Kidney (tissue), 22 donors: ENCODE results near the gene HP1BP3. TPM values are rescaled to one million over a fixed set of nuclear protein-coding genes. Genes with fewer than 3 reads are reported as not detected.
A peak's percentile ranks its signal among the peaks of the same experiment; 100 is the strongest.

Experiments used
- DNase-seq, 5 donors: peaks; one replicate each; pipeline ENCODE4 v3.0.0-alpha.2; 2013 to 2020
- FAIRE-seq: peaks from 2 replicates; lab custom pipeline; 2012; peaks lifted over from hg19 to GRCh38; lab: Jason Lieb, UNC
- H3K27ac ChIP-seq, 2 donors: one replicate each; pipeline ENCODE4 v1.7.0; 2013; ENCODE audit warnings: low read depth in 2 of 2, low read length in 2 of 2, inconsistent platforms in 1 of 2
- H3K27me3 ChIP-seq: one replicate; pipeline ENCODE4 v1.7.1; 2013; ENCODE audit warnings: low read length, inconsistent platforms; ENCODE audit not compliant: control insufficient read depth, insufficient read depth
- H3K36me3 ChIP-seq, 3 donors: one replicate each; pipeline versions ENCODE4 v1.7.0 to v1.7.1; 2013; ENCODE audit warnings: low read length in 3 of 3, control low read depth in 1 of 3, inconsistent platforms in 1 of 3; ENCODE audit not compliant: insufficient read depth in 3 of 3, control insufficient read depth in 2 of 3
- H3K4me1 ChIP-seq, 3 donors: one replicate each; pipeline versions ENCODE4 v1.7.0 to v1.7.1; 2013; ENCODE audit warnings: low read length in 3 of 3, inconsistent platforms in 1 of 3, low read depth in 1 of 3; ENCODE audit not compliant: control insufficient read depth in 2 of 3, insufficient read depth in 2 of 3
- H3K4me3 ChIP-seq, 3 donors: one replicate each; pipeline versions ENCODE4 v1.7.0 to v1.8.1; 2013; ENCODE audit warnings: low read length in 3 of 3, control low read depth in 1 of 3, inconsistent platforms in 1 of 3
- H3K9ac ChIP-seq, 3 donors: one replicate each; pipeline versions ENCODE4 v1.7.0 to v1.7.1; 2013; ENCODE audit warnings: low read length in 3 of 3, control low read depth in 1 of 3, inconsistent platforms in 1 of 3
- H3K9me3 ChIP-seq, 3 donors: one replicate each; pipeline versions ENCODE4 v1.7.0 to v1.7.1; 2013; ENCODE audit warnings: low read length in 3 of 3, control low read depth in 1 of 3, inconsistent platforms in 1 of 3; ENCODE audit not compliant: control insufficient read depth in 2 of 3, insufficient read depth in 1 of 3
- intact Hi-C: fragments of 100-400 bp; cut with DNase I; formaldehyde crosslinking; loops from one replicate; pipeline ENCODE4 v1.11.1; 2022
- long read RNA-seq, 10 donors: library from polyadenylated mRNA in 1 of 10; unstranded in 1 of 10; transcript quantifications; one replicate each; pipeline ENCODE4 v2.0.0 and lab custom pipeline, GENCODE V29; 2021 to 2026
- polyA plus RNA-seq: library from polyadenylated mRNA; stranded (reverse); fragments of 350-450 nt; fragmentation: Illumina TruSeq; extraction: RNeasy Lipid Tissue Mini Kit (QIAGEN cat#74804); gene quantifications from one replicate; pipeline ENCODE4 v1.2.3, GENCODE V29; 2014; ENCODE audit warnings: low read depth, low replicate concordance; ENCODE audit not compliant: insufficient read depth
- total RNA-seq: library from RNA; stranded (reverse); fragmentation: NEBNext Ultra II Directional; extraction: Animal tissue kit (Norgen Biotek cat#: 25700); gene quantifications from one replicate; pipeline ENCODE4 v1.2.1, GENCODE V29; 2021
- TF ChIP-seq, protein P1 (sequence below): IDR thresholded peaks from 3 replicates; pipeline ENCODE4 v1.5.1; 2012; ENCODE audit warnings: mild to moderate bottlenecking, moderate library complexity, borderline replicate concordance; ENCODE audit not compliant: insufficient read depth; ENCODE audit errors: extremely low read depth
- donor health status: control.
- donor health status: control.
- donor health status: control.
- donor health status: control.
- donor health status: control.
- donor health status: DM: yes; HTN: yes; CAD: no.
- donor health status: Normal renal cell carcinoma (clear cell type).

HP1BP3 gene
- 198 TPM for total RNA-seq
- 52.4 TPM for polyA plus RNA-seq
- long read RNA-seq, donor 1, full-length matches to known transcripts = 10 of 44 reads
- long read RNA-seq, donor 1, partial matches to known transcripts = 28 of 44 reads
- long read RNA-seq, donor 1, other reads (novel, unspliced or antisense) = 6 of 44 reads
- long read RNA-seq, donor 2, full-length matches to known transcripts = 5 of 38 reads
- long read RNA-seq, donor 2, partial matches to known transcripts = 23 of 38 reads
- long read RNA-seq, donor 2, other reads (novel, unspliced or antisense) = 10 of 38 reads
- long read RNA-seq, donor 3, full-length matches to known transcripts = 3 of 66 reads
- long read RNA-seq, donor 3, partial matches to known transcripts = 47 of 66 reads
- long read RNA-seq, donor 3, other reads (novel, unspliced or antisense) = 16 of 66 reads
- long read RNA-seq, donor 4, full-length matches to known transcripts = 16 of 62 reads
- long read RNA-seq, donor 4, partial matches to known transcripts = 37 of 62 reads
- long read RNA-seq, donor 4, other reads (novel, unspliced or antisense) = 9 of 62 reads
- long read RNA-seq, donor 5, full-length matches to known transcripts = 1 of 1 reads
- long read RNA-seq, donor 5, partial matches to known transcripts = 0 of 1 reads
- long read RNA-seq, donor 5, other reads (novel, unspliced or antisense) = 0 of 1 reads
- long read RNA-seq, donor 6, full-length matches to known transcripts = 1 of 1 reads
- long read RNA-seq, donor 6, partial matches to known transcripts = 0 of 1 reads
- long read RNA-seq, donor 6, other reads (novel, unspliced or antisense) = 0 of 1 reads
- long read RNA-seq, donor 7, partial matches to known transcripts = 11 of 116 reads
- long read RNA-seq, donor 7, other reads (novel, unspliced or antisense) = 104 of 116 reads
- long read RNA-seq, donor 8, partial matches to known transcripts = 7 of 21 reads
- long read RNA-seq, donor 8, other reads (novel, unspliced or antisense) = 13 of 21 reads
- long read RNA-seq, donor 9, full-length matches to known transcripts = 1 of 1 reads
- long read RNA-seq, donor 9, partial matches to known transcripts = 0 of 1 reads
- long read RNA-seq, donor 9, other reads (novel, unspliced or antisense) = 0 of 1 reads
- long read RNA-seq, donor 10, full-length matches to known transcripts = 8 of 52 reads
- long read RNA-seq, donor 10, partial matches to known transcripts = 35 of 52 reads
- long read RNA-seq, donor 10, other reads (novel, unspliced or antisense) = 9 of 52 reads

DNA sequence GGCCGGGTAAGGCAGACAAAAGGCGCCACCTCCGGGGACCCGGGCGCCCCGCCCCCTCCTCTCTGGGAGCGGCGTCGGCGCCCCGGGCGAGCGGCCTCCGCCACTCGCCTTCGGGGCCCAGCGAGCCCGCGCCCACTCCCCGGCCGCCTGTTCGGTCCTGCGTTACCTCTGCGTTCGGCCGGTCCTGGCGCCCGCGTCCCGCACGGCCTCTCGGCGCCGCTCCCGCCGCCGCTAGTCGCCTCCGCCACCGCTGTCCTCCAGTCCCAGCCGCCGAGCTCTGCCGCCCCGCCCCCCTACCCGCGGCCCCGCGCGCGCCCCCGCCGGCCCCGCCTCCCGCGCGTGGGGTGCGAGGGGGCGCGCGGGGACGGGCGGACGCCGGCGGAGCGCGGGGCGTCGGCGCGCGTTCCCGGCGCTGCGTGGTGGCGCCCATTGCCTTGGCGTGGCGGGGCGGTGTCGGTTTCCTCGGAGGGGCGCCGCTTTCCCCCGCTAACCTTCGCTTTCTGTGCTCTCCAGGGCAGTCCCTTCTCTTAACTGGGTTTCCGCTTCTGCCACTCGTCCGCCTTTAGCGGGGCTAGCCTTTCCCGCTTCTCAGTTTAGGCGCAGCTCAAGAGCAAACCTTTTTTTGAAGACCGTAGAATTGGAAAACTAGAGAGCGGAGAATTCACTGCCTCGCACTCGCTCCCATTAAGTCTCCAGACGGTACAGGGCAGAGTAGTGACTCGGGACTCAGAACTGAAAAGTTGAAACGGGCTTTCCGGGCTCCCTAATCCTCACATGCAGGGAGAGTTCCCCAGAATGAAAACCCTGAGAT is at the start of gene HP1BP3:
Gene HP1BP3, minus strand, starts transcription at position 279 of the 811 bp plus-strand sequence. CDS start 6,867 bp downstream, outside the sequence.
- Histone ChIP-seq H3K27ac (peak within 1 kb of the TSS; percentile 95 to 96), H3K27me3 (no peaks in the 10 kb centered on the region), H3K9me3 (no peaks in the 10 kb centered on the region), H3K36me3 (no peaks in the 10 kb centered on the region), H3K9ac (peak within 1 kb of the TSS; percentile 41 to 90 (median 89)), H3K4me3 (peak within 1 kb of the TSS; percentile 84 to 93 (median 93)), H3K4me1 (peaks cover 0 to 12% (median 0%) of the 10 kb centered on the region in 3 donors)
- DNase-seq = peak in 3 of 5 donors; percentile 84 to 86 (median 85)
- intact Hi-C loops = no loop called here
- no peak for FAIRE-seq
- TF ChIP-seq, protein P1, sequence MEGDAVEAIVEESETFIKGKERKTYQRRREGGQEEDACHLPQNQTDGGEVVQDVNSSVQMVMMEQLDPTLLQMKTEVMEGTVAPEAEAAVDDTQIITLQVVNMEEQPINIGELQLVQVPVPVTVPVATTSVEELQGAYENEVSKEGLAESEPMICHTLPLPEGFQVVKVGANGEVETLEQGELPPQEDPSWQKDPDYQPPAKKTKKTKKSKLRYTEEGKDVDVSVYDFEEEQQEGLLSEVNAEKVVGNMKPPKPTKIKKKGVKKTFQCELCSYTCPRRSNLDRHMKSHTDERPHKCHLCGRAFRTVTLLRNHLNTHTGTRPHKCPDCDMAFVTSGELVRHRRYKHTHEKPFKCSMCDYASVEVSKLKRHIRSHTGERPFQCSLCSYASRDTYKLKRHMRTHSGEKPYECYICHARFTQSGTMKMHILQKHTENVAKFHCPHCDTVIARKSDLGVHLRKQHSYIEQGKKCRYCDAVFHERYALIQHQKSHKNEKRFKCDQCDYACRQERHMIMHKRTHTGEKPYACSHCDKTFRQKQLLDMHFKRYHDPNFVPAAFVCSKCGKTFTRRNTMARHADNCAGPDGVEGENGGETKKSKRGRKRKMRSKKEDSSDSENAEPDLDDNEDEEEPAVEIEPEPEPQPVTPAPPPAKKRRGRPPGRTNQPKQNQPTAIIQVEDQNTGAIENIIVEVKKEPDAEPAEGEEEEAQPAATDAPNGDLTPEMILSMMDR = no peak

DNA sequence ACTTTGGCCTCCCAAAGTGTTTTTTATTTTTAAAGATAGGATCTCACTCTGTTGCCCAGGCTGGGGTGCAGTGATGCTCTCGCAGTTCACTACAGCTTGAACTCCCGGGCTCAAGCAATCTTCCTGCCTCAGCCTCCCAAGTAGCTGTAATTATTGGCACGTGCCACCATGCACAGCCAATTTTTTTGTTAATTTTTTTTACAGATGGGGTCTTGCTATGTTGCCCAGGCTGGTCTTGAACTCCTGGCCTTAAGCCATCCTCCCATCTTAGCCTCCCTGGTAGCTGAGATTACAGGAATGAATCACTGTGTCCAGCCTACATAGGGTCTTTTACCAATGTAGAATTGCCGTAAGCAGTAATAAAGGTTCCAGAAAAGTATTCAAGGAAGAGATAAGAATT is 49.1 kb upstream of the HP1BP3 start:
- no peak for FAIRE-seq

More for the DNA sequence above, 49.1 kb upstream of the HP1BP3 start:
- no peak for DNase-seq
- Histone ChIP-seq H3K4me1 (no peaks in the 10 kb centered on the region), H3K27me3 (no peaks in the 10 kb centered on the region), H3K4me3 (no peak overlapping the region), H3K36me3 (peaks cover 0 to 4% (median 0%) of the 10 kb centered on the region in 3 donors), H3K9ac (no peak overlapping the region), H3K9me3 (no peaks in the 10 kb centered on the region), H3K27ac (no peak overlapping the region)
- intact Hi-C loops = no loop called here
- TF ChIP-seq, protein P1 = no peak
